HL-60/S4 treated with retinoic acid at 250 ng/mL for 4 days and 3 days (cell line): ENCODE results near the gene GRM2.
"Not testable (repeated sequence)": the region's sequence is repeated elsewhere in the genome, so short reads cannot be mapped to it uniquely, and the experiment has no call there.

Experiments
- in situ Hi-C: fragments of 300-500 bp; cut with MboI; formaldehyde crosslinking; loops from 2 replicates; pipeline ENCODE4 v1.7.0; 2022; ENCODE audit warnings: low sequenced_read_pairs

The GRM2 gene

DNA sequence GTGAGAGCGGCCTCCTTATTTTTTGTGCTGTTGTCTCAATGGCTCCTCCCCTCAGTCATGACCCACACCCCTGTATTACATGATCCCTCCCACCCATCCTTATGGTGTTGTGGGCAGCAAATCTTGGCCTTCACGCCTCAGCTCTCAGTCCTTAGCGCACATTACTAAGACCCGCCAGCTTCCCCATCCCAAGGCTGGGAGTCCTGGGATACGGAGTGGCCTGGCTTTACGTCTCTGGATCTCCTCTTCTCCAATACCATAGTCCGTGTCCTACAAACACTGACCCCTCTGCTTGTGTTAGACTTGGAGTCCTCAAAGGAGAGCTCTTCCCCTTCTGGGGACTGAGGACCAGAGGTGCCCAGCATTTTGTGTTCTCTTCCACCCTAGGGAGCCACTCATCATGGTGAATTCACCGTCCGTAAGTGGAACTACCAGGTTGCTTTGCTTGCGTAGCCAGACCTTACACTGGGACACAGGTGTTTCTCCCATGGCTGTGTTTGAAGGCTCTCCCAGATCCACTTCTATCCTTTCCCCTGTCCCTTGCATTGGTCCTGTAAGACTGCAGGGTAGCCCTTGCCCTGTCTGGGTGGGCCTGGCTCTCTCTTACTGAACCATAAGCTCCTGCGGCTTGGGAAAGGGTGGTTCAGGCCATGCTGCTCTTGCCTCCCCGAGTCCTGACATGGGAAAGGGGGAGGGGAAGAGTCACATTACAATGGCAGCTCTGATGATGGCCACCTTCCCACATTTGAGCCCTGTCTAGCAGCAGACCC, 13.6 kb downstream of the GRM2 start:
- in situ Hi-C loops = no loop called here

DNA sequence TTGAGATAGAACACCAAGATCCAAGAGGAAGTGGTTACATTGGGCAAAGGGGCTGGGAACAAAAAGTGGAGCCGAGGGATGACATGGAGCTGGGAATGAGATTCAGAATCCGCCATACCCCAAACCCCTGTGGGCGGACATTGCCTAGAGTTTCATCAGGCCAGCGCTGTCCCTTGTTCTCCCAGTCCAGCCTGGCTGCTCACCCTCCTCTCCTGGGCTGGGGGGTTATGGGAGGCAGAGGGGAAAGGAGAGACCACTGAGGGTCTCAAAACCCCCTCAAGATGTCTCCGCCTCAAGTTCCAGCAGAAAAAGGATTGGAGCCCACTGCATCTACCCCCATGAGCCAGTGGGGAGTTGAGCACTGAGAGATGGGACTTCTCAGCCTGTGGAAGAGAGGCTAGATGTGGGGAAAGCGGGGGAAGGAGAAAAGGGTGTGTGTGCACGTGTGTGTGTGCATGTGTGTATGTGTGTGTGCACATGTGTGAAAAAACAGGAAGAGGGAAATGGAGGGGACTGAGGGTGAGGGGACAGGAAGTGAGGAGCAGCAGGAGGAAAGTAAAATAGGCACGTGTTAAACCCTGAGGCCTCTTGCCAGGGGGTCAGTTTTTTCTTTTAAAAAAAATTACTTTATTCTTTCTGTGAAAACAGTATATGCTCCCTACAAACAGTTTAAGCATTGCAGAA, 14.3 kb downstream of the GRM2 start:
- in situ Hi-C loops = no loop called here

DNA sequence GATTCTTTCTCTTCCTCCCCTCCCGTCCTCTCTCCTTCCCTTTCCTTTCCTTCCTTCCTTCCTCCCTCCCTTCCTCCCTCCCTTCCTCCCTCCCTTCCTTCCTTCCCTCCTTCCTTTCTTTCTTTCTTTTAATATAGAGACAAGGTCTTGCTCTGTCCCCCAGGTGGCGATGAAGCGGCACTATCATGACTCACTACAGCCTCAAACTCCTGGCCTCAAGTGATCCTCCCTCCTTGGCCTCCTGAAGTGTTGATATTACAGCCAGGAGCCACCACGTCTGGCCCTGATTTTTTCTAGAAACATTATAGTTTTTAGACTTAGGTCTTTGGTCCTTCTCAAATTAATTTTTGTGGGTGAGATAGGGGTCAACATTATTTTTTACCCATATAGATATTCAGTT, 15.5 kb downstream of the GRM2 start:
- in situ Hi-C loops = no loop called here

DNA sequence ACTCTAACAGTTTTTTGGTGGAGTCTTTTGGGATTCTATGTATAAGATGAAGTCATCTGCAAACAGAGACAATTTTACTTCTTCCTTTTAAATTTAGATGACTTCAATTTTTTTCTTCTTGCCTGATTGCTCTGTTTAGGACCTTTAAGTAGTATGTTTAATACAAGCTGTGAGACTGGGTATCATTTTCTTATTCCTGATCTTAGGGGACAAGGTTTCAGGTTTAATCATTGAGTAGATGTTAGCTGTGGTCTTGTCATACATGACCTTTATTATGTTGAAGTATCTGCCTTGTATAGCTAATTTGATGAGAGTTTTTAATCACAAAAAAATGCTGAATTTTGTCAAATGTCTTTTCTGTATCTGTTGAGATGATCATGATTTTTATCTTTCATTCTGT, 20.6 kb downstream of the GRM2 start:
- in situ Hi-C loops = no loop called here

DNA sequence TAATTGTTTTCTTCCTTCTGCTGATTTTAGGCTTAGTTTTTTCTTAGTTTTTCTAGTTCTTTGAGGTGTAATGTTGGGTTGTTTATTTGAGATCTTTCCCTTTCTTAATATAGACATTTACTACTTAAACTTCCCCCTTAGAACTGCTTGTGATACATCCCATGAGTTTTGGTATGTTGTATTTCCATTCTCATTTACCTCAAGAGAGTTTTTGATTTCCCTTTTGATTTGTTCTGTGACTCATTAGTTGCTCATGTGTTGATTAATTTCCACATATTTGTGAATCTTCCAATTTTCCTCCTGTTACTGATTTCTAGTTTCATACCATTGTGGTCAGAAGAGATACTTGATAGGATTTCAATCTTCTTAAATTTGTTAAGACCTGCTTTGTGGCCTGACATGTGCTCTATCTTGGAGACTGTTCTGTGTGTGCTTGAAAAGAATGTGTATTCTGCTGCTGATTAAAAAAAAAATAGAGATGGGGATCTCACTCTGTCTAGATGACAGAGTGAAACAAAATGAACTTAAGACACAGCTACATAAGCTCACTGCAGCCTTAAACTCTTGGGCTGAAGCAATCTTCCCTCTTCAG, 22.3 kb downstream of the GRM2 start:
- in situ Hi-C loops = no loop called here

DNA sequence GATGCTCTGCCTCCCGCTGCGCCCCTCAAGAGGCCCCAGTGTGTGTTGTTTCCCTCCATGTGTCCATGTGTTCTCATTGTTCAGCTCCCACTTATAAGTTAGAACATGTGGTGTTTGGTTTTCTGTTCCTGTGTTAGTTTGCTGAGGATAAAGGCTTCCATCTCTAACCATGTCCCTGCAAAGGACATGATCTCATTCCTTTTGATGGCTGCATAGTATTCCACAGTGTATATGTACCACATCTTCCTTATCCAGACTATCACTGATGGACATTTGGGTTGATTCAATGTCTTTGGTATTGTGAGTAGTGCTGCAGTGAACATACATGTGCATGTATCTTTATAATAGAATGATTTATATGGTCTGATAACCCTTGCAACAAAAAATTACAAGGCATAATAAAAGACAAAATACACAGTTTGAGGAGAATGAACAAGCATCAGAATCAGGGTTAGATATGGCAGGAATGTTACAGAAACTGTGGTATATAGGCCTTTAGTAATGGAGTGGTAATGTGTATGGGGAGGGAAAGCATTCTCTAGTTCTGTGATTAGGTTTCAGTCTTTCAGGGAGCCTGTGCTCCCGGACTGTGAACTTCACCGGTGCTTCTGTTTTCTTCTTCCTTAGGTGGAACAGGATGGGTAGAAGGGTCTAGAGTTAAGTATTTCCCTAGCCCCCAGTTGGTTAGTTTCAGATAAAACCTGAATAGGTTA, 27.1 kb downstream of the GRM2 start:
- in situ Hi-C loops = no loop called here

DNA sequence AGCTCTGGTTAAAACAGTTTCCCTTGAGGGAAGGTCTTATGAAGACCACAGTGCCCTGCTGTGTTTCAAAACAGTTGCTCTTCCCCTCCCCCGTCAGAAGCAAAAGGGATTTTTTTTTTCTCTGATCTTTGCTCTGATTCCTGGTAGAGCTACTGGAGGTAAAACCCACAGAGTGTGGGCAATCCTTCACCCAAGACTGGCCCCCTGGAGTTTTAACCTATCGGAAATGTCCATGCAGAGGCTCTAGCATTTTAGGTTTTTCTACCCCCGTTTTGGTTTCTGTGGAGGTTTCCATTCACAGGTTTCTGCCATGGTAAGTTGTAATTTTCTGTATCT, 27.7 kb downstream of the GRM2 start:
- in situ Hi-C loops = no loop called here

DNA sequence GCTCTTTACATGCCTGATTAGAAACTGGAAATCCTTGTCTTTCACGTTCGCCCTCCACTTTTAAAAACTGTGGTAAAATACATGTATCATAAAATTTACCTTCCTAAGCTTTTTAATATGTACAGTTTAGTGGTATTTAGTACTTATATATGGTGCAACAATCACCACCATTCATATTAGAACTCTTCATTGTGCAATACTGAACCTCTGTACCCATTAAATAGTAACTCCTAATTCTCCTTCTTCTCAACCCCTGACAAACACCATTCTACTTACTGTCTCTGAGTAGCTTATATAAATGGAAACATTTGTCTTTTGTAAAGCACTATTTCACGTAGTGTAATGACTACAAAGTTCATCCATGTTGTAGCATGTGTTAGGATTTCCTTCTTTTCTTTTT, 28.2 kb downstream of the GRM2 start:
- in situ Hi-C loops = no loop called here

DNA sequence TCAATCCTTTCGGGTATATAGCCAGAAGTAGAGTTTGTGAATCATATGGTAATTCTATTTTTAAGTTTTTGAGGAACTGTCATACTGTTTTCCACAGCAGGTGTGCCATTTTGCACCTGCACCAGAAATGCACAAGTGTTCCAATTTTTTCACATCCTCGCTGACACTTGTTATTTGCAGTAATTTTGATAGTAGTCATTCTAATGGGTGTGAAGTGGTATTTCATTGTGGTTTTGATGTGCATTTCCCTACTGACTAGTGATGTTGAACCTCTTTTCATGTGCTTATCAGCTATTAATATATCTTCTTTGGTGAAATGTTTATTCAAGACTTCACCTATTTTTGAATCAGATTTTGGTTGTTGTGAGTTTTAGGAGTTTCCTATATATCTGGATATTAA, 29.1 kb downstream of the GRM2 start:
- in situ Hi-C loops = no loop called here

DNA sequence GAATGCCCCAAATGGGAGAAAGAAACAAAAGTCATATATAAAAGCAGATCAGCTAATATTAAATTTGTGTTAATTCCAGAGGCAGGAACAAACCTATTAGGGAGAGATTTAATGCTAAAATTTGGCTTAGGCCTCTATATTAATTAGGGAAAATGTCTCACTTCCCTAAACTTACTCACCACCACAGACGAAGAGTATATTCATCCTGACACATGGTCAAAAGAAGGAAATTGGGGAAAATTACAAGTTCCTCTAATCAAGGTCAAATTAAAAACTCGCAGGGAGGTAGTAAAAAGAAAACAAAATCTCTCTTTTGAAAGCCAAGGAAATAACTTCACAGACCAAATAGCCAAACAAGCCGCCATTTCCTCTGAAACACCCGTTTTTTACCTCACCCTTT, 32.2 kb downstream of the GRM2 start:
- in situ Hi-C loops = no loop called here

DNA sequence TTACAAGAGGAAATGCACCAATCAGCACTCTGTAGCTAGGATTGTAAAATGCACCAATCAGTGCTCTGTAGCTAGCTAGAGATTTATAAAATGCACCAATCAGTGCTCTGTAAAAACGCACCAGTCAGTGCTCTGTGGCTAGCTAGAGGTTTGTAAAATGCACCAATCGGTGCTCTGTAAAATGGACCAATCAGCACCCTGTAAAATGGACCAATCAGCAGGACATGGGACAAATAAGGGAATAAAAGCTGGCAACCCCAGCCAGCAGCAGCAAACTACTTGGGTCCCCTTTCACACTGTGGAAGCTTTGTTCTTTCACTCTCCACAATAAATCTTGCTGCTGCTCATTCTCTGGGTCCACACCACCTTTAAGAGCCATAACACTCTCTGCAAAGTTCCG, 35.5 kb downstream of the GRM2 start:
- in situ Hi-C loops = not testable (repeated sequence)

DNA sequence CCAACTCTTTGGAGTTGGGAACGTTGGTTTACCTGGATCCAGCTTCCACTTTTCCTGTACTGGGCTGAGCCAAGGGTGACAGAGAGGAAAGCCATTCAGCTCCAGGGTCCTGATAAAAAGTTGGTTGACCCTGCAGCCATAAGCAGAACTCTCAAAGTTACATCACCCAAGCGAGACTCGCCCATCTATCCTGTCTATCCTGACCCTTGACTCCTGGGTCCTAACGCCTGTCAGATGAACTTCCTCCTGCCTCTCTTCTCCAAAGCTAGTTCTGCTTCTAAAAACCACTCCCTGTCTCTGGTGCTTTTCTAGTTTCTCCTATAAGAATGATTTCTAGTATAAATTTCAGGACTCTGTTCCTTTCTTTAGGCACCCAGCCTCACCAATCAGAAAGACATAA, 36.1 kb downstream of the GRM2 start:
- in situ Hi-C loops = not testable (repeated sequence)

DNA sequence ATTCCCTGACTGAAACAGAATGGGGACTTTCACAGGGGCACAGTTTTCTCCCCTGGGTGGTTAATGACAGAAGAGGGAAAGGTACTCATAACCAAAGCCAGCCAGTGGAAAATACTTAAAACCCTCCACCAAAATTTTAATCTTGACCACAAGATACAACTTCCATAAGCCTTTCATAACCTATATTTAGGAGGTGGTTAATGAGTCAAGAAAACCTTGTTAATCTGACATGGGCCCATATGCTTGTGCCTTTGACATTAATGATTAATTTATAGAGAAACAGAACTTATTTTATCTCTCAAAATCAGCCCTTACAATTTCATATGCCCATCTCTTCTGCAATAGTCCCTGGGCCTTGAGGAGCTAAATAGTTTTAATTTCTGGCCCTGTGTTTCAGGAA, 41.0 kb downstream of the GRM2 start:
- in situ Hi-C loops = no loop called here

DNA sequence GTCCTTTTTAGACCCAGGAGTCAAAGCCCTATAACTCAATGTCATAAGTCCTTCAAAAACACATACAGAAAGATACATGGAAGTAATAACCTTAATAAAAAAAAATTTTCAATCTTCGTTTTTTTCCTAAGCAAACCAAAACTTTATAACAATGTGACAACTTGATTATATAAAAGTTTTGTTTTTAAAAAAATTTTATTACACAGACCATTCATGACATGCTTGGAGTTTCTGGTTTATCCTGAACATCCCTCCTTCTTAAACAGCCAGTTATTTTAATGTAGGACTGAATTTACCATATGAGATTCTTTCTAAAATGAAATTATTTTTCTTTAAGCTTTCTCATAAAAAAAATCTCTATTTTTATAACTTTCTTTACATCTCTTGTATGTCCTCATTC, 41.5 kb downstream of the GRM2 start:
- in situ Hi-C loops = no loop called here

DNA sequence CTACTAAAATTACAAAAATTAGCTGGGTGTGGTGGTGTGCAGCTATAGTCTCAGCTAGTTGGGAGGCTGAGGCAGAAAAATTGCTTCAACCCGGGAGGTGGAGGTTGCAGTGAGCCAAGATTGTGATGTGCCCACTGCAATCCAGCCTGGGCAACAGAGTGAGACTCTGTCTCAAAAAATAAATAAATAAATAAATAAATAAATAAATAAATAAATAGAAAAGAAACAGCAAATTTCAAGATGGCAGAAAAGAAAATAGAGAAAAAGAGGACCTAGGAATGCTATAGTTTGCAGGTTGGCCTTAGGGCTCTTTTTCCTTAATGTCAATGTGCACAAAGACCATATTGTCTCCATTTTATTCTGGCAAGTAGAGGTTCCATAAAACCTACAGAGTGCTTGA, 44.0 kb downstream of the GRM2 start:
- in situ Hi-C loops = no loop called here

DNA sequence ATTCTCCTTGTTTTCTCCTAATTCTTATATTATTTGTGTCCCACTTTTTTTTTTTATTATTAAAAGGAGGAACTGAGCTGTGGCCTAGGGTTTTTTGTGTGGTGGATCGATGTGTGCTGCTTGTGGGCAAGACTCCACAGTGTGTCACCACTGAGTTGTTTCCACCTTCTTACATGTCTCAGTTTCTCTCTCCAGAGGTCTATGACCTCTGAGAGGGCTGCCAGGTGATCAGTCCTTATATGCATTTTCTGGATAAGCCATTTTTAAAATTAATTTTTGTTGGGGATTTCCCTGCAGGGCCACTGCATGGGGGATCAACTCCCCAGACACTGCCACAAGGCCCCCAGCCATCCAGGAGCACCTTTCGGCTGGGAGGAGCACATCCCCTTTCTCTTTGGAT, 44.4 kb downstream of the GRM2 start:
- in situ Hi-C loops = no loop called here

DNA sequence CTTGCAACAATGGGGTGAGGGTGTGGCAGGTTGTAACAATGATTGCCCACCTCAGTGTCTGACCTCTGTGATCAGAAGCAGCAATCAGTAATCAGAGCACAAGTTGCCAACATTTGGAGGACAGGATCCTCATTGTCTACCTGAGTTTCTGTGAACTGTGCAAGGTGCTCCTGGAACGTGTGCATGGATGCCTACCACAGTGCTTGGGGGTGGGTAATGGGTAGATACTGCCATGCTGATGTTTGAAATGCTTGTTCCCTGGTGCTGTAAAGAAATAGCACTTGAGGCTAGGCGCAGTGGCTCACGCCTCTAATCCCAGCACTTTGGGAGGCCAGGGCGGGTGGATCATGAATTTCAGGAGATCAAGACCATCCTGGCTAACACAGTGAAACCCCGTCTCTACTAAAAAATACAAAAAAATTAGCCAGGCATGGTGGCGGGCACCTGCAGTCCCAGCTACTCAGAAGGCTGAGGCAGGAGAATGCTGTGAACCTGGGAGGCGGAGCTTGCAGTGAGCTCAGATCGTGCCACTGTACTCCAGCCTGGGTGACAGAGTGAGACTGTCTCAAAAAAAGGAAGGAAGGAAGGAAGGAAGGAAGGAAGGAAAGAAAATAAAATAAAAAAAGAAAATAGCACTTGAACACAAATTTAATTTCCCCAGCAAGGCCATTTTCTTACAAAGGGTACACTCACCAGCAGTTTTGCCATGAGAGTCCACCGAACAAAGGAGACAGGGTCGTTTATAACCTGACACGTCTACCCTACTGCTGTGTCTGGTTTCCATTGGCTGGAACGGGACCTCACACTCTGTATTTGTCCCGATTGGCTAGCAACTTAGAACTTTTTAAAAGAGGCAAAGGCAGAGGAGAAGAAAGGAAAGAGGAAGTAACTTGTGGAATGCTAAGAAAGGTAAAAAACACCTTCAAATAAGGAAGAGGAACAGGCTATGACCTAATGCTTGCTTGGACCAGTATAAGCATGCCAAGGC, 47.2 kb downstream of the GRM2 start:
- in situ Hi-C loops = not testable (repeated sequence)

DNA sequence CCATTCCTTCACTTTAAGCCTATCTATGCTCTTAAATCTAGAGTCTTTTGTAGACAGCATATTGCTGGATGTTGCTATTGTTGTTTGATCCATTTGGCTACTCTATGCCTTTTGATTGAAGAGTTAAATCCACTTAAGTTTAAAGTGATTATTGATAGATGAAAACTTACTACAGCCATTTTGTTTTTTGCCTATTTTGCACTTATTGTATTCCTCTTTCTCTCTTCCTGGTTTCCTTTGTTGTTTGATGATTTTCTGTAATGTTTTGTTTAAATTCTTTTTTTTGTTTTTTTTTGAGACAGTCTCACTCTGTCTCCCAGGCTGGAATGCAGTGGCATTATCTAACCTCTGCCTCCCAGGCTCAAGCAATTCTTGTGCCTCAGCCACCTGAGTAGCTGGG, 52.3 kb downstream of the GRM2 start:
- in situ Hi-C loops = no loop called here
